Peyer's patch (tissue), 4 donors: ENCODE measurements around the gene TESMIN. TPM values are rescaled to one million over a fixed set of nuclear protein-coding genes. Genes with fewer than 3 reads are reported as not detected.

Experiments used
- DNase-seq, 3 donors: peaks; one replicate each; pipeline ENCODE4 v3.0.0-alpha.2; 2017 to 2019
- H3K27ac ChIP-seq, 4 donors: fragments of 200-600 bp; sonication (generic); one replicate each; pipeline ENCODE4 v1.5.1; 2016 to 2019
- H3K27me3 ChIP-seq, 2 donors: fragments of 200-600 bp; sonication (generic); one replicate each; pipeline ENCODE4 v1.5.1; 2019
- H3K36me3 ChIP-seq, 3 donors: fragments of 200-600 bp; sonication (generic); one replicate each; pipeline ENCODE4 v1.5.1; 2016 to 2019
- H3K4me1 ChIP-seq, 4 donors: fragments of 200-600 bp; sonication (generic); one replicate each; pipeline ENCODE4 v1.5.1; 2016 to 2019
- H3K4me3 ChIP-seq, 4 donors: fragments of 200-600 bp; sonication (generic); 1 replicate in 3 of 4; 2 replicates in 1 of 4; pipeline ENCODE4 v1.5.1; 2016 to 2019; ENCODE audit warnings: mild to moderate bottlenecking in 1 of 4
- H3K9me3 ChIP-seq, 4 donors: fragments of 200-600 bp; sonication (generic); one replicate each; pipeline ENCODE4 v1.5.1; 2016 to 2019; ENCODE audit warnings: mild to moderate bottlenecking in 1 of 4
- POLR2A ChIP-seq, 2 donors: fragments of 450-650 bp; IDR thresholded peaks; one replicate each; pipeline ENCODE4 v1.5.1; 2017; ENCODE audit warnings: antibody characterized with exemption in 2 of 2, mild to moderate bottlenecking in 2 of 2, moderate library complexity in 2 of 2
- total RNA-seq, 4 donors: library from RNA; depleted of rRNA; stranded (reverse); fragments of >200 nt; gene quantifications; one replicate each; pipeline ENCODE4 v1.1.0, GENCODE V29; 2016
- TF ChIP-seq, protein P1 (sequence below), 6 experiments: fragments of 450-650 bp in 4 of 6; fragments of 200-600 bp in 2 of 6; sonication (generic) in 1 of 6; IDR thresholded peaks; one replicate each; pipeline ENCODE4 v1.5.1; 2017 to 2019; ENCODE audit warnings: antibody characterized with exemption in 6 of 6, mild to moderate bottlenecking in 3 of 6, moderate library complexity in 1 of 6

TESMIN gene
- total RNA-seq, 4 donors from 2014 or later: 2.6 to 16.7 (median 8.2) TPM

DNA sequence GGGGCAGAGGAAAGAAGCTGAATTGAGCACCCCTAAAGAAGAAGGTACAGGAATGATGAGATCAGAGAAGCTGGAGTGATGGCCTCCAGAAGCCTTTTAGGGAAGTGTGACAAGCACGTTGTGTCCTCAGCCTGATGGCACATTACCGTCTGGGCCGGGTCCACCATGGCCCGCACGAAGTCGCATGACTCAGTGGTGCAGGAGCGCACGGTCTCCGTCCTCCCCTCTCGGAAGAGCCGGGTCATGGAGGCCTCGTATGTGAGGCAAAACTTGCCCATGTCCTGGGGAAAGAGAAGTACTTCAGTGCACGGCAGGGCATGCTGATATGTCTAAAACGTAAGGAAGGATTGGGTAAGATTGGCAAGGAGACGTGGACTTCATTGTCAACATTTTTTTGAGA lies 11.2 kb upstream of the TESMIN start:
- H3K4me3 ChIP-seq: no peak overlapping the region
- H3K9me3 ChIP-seq: no peaks in the 10 kb centered on the region
- H3K27me3 ChIP-seq: no peaks in the 10 kb centered on the region
- no peak overlapping the region for H3K27ac ChIP-seq
- no peak for DNase-seq
- TF ChIP-seq, protein P1, sequence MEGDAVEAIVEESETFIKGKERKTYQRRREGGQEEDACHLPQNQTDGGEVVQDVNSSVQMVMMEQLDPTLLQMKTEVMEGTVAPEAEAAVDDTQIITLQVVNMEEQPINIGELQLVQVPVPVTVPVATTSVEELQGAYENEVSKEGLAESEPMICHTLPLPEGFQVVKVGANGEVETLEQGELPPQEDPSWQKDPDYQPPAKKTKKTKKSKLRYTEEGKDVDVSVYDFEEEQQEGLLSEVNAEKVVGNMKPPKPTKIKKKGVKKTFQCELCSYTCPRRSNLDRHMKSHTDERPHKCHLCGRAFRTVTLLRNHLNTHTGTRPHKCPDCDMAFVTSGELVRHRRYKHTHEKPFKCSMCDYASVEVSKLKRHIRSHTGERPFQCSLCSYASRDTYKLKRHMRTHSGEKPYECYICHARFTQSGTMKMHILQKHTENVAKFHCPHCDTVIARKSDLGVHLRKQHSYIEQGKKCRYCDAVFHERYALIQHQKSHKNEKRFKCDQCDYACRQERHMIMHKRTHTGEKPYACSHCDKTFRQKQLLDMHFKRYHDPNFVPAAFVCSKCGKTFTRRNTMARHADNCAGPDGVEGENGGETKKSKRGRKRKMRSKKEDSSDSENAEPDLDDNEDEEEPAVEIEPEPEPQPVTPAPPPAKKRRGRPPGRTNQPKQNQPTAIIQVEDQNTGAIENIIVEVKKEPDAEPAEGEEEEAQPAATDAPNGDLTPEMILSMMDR (IDR thresholded peaks at IDR 0.05): no peak
- TF ChIP-seq POLR2A (IDR thresholded peaks at IDR 0.05): no peak
- peaks cover 0 to 85% (median 0%) of the 10 kb centered on the region in 3 donors for H3K36me3 ChIP-seq
- no peaks in the 10 kb centered on the region for H3K4me1 ChIP-seq

DNA sequence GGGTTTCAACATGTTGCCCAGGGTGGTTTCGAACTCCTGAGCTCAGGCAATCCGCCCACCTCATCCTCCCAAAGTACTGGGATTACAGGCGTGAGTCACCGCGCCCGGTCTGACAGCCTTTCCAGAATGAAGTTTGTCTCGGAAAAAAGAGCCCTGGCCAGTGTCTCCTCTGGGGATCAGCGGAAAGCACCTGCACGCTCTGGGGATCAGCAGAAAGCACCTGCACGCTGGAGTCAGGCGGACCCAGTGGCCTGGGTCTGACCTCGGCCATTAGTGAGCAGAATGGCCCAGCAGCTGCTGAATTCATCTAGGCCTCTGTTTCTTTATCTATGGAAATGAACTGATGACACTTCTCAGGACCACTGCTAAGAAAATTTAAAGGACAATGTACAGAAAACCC lies 10.5 kb upstream of the TESMIN start:
- no peak overlapping the region for H3K4me3 ChIP-seq
- no peaks in the 10 kb centered on the region for H3K9me3 ChIP-seq
- H3K36me3 ChIP-seq: peaks cover 0 to 86% (median 0%) of the 10 kb centered on the region in 3 donors
- no peak for DNase-seq
- no peaks in the 10 kb centered on the region for H3K27me3 ChIP-seq
- no peaks in the 10 kb centered on the region for H3K4me1 ChIP-seq
- no peak for TF ChIP-seq POLR2A (IDR thresholded peaks at IDR 0.05)
- TF ChIP-seq, protein P1 (IDR thresholded peaks at IDR 0.05): no peak
- H3K27ac ChIP-seq: no peak overlapping the region

DNA sequence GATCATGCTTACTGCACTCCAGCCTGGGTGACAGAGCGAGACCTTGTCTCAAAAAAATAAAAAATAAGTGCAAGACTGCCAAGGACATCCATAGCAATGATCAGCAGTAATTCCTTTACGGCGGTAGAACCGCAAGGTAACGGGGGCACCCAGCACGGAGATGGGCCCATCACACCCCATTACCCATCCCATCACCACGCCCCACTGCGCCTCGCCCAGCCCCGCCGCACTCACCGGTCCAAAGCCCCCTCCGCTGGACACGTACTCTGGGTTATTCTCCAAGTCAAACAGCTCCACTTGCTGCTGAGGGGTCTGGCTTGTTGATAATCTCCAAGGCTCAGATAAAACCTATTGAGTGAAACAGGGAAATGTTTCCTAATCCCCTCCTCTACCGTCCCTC lies 8.7 kb upstream of the TESMIN start:
- H3K9me3 ChIP-seq: no peaks in the 10 kb centered on the region
- H3K4me1 ChIP-seq: no peaks in the 10 kb centered on the region
- no peak overlapping the region for H3K27ac ChIP-seq
- no peak for TF ChIP-seq POLR2A (IDR thresholded peaks at IDR 0.05)
- TF ChIP-seq, protein P1 (IDR thresholded peaks at IDR 0.05): no peak
- no peak overlapping the region for H3K4me3 ChIP-seq
- DNase-seq: no peak
- H3K36me3 ChIP-seq: peaks cover 0 to 90% (median 0%) of the 10 kb centered on the region in 3 donors
- no peaks in the 10 kb centered on the region for H3K27me3 ChIP-seq

DNA sequence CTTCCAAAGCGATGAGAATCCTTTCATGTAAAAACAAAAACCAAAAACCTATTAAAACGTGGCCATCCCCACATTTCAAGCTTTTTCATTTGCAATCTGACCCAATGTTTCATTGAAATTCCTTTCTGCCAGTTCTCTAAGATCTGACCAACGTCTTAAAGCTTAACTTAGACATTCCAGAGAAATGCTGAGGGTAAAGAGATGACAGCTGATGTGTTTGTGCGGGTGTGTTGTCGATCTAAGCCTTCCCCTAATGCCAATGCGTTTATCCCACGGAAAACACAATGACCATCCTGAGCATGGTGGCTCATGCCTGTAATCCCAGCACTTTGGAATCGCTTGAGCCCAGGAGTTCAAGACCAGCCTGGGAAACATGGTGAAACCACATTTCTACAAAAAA lies 6.4 kb upstream of the TESMIN start:
- Histone ChIP-seq H3K9me3 (no peaks in the 10 kb centered on the region), H3K27ac (no peak overlapping the region), H3K4me1 (no peaks in the 10 kb centered on the region), H3K27me3 (no peaks in the 10 kb centered on the region), H3K4me3 (no peak overlapping the region), H3K36me3 (peaks cover 0 to 72% (median 0%) of the 10 kb centered on the region in 3 donors)
- no peak for DNase-seq
- TF ChIP-seq POLR2A (IDR thresholded peaks at IDR 0.05): no peak
- TF ChIP-seq, protein P1 (IDR thresholded peaks at IDR 0.05): no peak

DNA sequence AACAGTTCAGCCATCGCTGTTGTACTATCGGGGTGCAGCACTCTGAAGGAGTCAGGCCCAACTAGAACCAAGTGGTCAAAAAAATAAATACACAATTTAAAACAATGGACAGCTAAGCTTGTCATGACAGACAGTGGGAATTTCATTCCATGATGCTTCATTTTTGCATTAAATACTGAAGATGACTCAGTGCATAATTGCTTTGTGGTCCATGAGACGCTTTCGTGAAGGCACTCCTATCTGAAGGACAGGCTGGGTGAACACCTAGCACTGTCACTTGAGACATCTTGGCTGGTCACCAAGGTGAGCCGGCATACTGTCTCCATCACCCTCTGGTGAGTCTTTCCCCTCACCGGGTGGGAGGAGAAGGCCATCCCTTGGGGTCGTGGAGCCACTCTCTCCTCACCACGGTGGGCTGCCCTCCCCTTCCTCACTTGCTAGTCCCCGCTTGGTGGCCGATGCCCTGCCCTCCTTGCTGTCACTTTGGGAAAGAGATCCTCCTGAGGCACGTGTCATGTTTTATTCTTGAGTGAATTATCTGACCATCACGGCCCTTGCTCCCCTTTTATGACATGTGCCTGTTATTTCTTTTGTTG lies 4.9 kb upstream of the TESMIN start:
- Histone ChIP-seq H3K27me3 (no peaks in the 10 kb centered on the region), H3K4me3 (no peak overlapping the region), H3K9me3 (no peaks in the 10 kb centered on the region), H3K36me3 (peaks cover 0 to 58% (median 0%) of the 10 kb centered on the region in 3 donors), H3K27ac (no peak overlapping the region), H3K4me1 (no peaks in the 10 kb centered on the region)
- no peak for DNase-seq
- TF ChIP-seq POLR2A (IDR thresholded peaks at IDR 0.05): no peak
- TF ChIP-seq, protein P1 (IDR thresholded peaks at IDR 0.05): no peak
